ENCODE results near the gene LAMTOR2. TPM values are rescaled to one million over a fixed set of nuclear protein-coding genes. Genes with fewer than 3 reads are reported as not detected.

Gene LAMTOR2
- total and polyA plus RNA-seq, 9 of the 15 experiments (the other 6 are each of a cell fraction or from before 2014, with no cell fraction given) = 39.0 to 161 (median 74.6) TPM

GRCh38 chr1:156077430-156077760, 22.8 kb downstream of the LAMTOR2 start:
- TF ChIP-seq SNAPC5 (CRISPR knock-in tag; IDR thresholded peaks at IDR 0.05) = no peak
- no peak for TF ChIP-seq SMC3 (conservative IDR thresholded peaks at IDR 0.05; ENCODE audit: insufficient read depth, low read depth, low read length)
- no peak for TF ChIP-seq ILF3 (IDR thresholded peaks at IDR 0.05; ENCODE audit: borderline replicate concordance)
- TF ChIP-seq POLR2B (IDR thresholded peaks at IDR 0.05; ENCODE audit: low read depth, partially characterized antibody) = no peak
- no peak for TF ChIP-seq ZNF764 (CRISPR knock-in tag; IDR thresholded peaks at IDR 0.05; ENCODE audit: low read depth)
- no peak for TF ChIP-seq ETV1 (tag; conservative IDR thresholded peaks at IDR 0.05; ENCODE audit: low read depth)
- TF ChIP-seq SOX6 (IDR thresholded peaks at IDR 0.05) = no peak
- TF ChIP-seq ZNF384 (IDR thresholded peaks at IDR 0.05; ENCODE audit: low read depth, low read length) = no peak
- ChIA-PET POLR2A (interaction anchor here (0.6 kb wide), 1 partner anchor 163 kb away, joined by 3 read pairs; no protein-coding TSS in a partner anchor), CTCF (ENCODE audit: low intra/inter-chr PET ratio) (no interaction called here)
- Histone ChIP-seq H3K79me2 (ENCODE audit: control insufficient read depth, insufficient read depth, low read length) (peaks cover 15% of the 10 kb centered on the region), H3K9ac (ENCODE audit: insufficient read depth in 1 of 2, low read depth in 2 of 2, low read length in 2 of 2) (no peak overlapping the region), H3K36me3 (ENCODE audit: control insufficient read depth, insufficient read depth, low read length) (peaks cover 25% of the 10 kb centered on the region; the same call in 1 of the 3 replicates), H4K20me1 (replicated peaks; ENCODE audit: control insufficient read depth, insufficient read depth, low read length) (no peaks in the 10 kb centered on the region), H3K9me3 (replicated peaks; ENCODE audit: control insufficient read depth, insufficient read depth, low read depth, low read length) (no peaks in the 10 kb centered on the region), H2AFZ (ENCODE audit: low read depth, low read length) (no peak overlapping the region), H3K4me2 (ENCODE audit: insufficient read depth, low read length) (no peak overlapping the region), H3K9me1 (ENCODE audit: control insufficient read depth, insufficient read depth, low read length) (peaks cover 2% of the 10 kb centered on the region), H3K4me1 (replicated peaks in 1 of 2; ENCODE audit: control insufficient read depth in 2 of 2, insufficient read depth in 2 of 2, low read length in 2 of 2) (peaks cover 17 to 31% of the 10 kb centered on the region in 2 experiments; a peak in 4 of 5 replicates), H3K4me3 (no peak overlapping the region), H3K27ac (ENCODE audit: extremely low read depth, low read depth, low read length) (no peak overlapping the region), H3K27me3 (ENCODE audit: control insufficient read depth in 2 of 2, insufficient read depth in 2 of 2, low read length in 2 of 2) (no peaks in the 10 kb centered on the region)
- intact Hi-C loops (cut with micrococcal nuclease) = no loop called here
- FAIRE-seq (no peak), ATAC-seq (no peak), DNase-seq (ENCODE audit: extremely low read depth in 1 of 4, low spot score in 3 of 4) (no peak)
- BruUV-seq (replicated peaks) = no TSS peak
- in situ Hi-C loops (cut with MboI) = no loop called here
- WGBS (ENCODE audit: insufficient coverage, low coverage, missing lambda C conversion rate) = 95% methylated on average over 18 of the region's 19 CpGs
